GM23338 (cell line): Measurements from ENCODE around the gene KCNMA1. TPM values are rescaled to one million over a fixed set of nuclear protein-coding genes. Genes with fewer than 3 reads are reported as not detected.

Experiments used
- ATAC-seq: fragments of 200-7000 bp; cut with Tn5 transposase; 3 replicates; pipeline ENCODE4 v1.9.1; 2020
- DNase-seq: peaks from one replicate; pipeline ENCODE4 v3.0.0-alpha.2; 2015; ENCODE audit warnings: low spot score
- H2AFZ ChIP-seq: fragments of 200-600 bp; sonication (generic); 2 replicates; pipeline ENCODE4 v1.8.0; 2016; ENCODE audit warnings: antibody characterized with exemption, mild to moderate bottlenecking, moderate library complexity
- H3F3A ChIP-seq: fragments of 200-600 bp; sonication (generic); replicated peaks from 2 replicates; pipeline ENCODE4 v1.8.0; 2017; ENCODE audit warnings: antibody characterized with exemption, mixed run types, low read depth
- H3K27ac ChIP-seq: fragments of 200-600 bp; sonication (generic); 2 replicates; pipeline ENCODE4 v1.6.1; 2016; ENCODE audit warnings: low read depth
- H3K27me3 ChIP-seq: fragments of 200-600 bp; sonication (generic); 2 replicates; pipeline ENCODE4 v1.8.0; 2016; ENCODE audit warnings: mild to moderate bottlenecking, mixed run types, moderate library complexity; ENCODE audit not compliant: insufficient read depth
- H3K36me3 ChIP-seq: fragments of 200-600 bp; sonication (generic); 2 replicates; pipeline ENCODE4 v1.8.0; 2016; ENCODE audit warnings: mild to moderate bottlenecking; ENCODE audit not compliant: insufficient read depth
- H3K4me1 ChIP-seq: fragments of 200-600 bp; sonication (generic); 2 replicates; pipeline ENCODE4 v1.8.0; 2016; ENCODE audit warnings: mild to moderate bottlenecking, moderate library complexity; ENCODE audit not compliant: insufficient read depth
- H3K4me2 ChIP-seq: fragments of 200-600 bp; sonication (generic); 2 replicates; pipeline ENCODE4 v1.7.1; 2017; ENCODE audit warnings: mixed run types
- H3K4me3 ChIP-seq: fragments of 200-600 bp; sonication (generic); 2 replicates; pipeline ENCODE4 v1.6.1; 2016; ENCODE audit warnings: mixed run types
- H3K79me2 ChIP-seq: fragments of 200-600 bp; sonication (generic); replicated peaks from 2 replicates; pipeline ENCODE4 v1.8.0; 2017; ENCODE audit warnings: mild to moderate bottlenecking; ENCODE audit not compliant: insufficient read depth
- H3K9me2 ChIP-seq: fragments of 200-600 bp; sonication (generic); 2 replicates; pipeline ENCODE4 v1.8.0; 2017; ENCODE audit not compliant: insufficient read depth
- H4K20me1 ChIP-seq: fragments of 200-600 bp; sonication (generic); replicated peaks from 2 replicates; pipeline ENCODE4 v1.8.0; 2017; ENCODE audit warnings: mild to moderate bottlenecking; ENCODE audit not compliant: insufficient read depth
- H3K27ac Mint-ChIP-seq: 2 replicates; pipeline ENCODE4 v1.8.0; 2020; ENCODE audit warnings: inconsistent platforms, mild to moderate bottlenecking, moderate library complexity, mixed read lengths
- H3K27me3 Mint-ChIP-seq: 3 replicates; pipeline ENCODE4 v1.8.0; 2022; ENCODE audit warnings: low read depth, mild to moderate bottlenecking, moderate library complexity, mixed read lengths, inconsistent platforms; ENCODE audit not compliant: insufficient read depth, poor library complexity
- H3K36me3 Mint-ChIP-seq: 3 replicates; pipeline ENCODE4 v1.8.0; 2021; ENCODE audit warnings: low read depth, mild to moderate bottlenecking, inconsistent platforms, moderate library complexity, mixed read lengths
- H3K4me1 Mint-ChIP-seq: 3 replicates; pipeline ENCODE4 v1.8.0; 2020; ENCODE audit warnings: mild to moderate bottlenecking, inconsistent platforms, mixed read lengths
- H3K4me3 Mint-ChIP-seq: 3 replicates; pipeline ENCODE4 v1.8.0; 2021; ENCODE audit warnings: moderate library complexity, mild to moderate bottlenecking, inconsistent platforms, mixed read lengths
- H3K9me3 Mint-ChIP-seq: 3 replicates; pipeline ENCODE4 v1.8.0; 2020; ENCODE audit warnings: moderate library complexity, mild to moderate bottlenecking, inconsistent platforms, mixed read lengths
- CREB1 ChIP-seq: fragments of 250-450 bp; sonication (Bioruptor Pico); IDR thresholded peaks from 2 replicates; pipeline ENCODE4 v1.5.0; 2020; ENCODE audit warnings: low read depth, mild to moderate bottlenecking, moderate library complexity
- EZH2 ChIP-seq: fragments of 200-600 bp; sonication (generic); IDR thresholded peaks from one replicate; pipeline ENCODE4 v1.8.0; 2017; ENCODE audit warnings: antibody characterized with exemption, mild to moderate bottlenecking, low read depth; ENCODE audit not compliant: unreplicated experiment
- EZH2phosphoT487 ChIP-seq: fragments of 200-600 bp; sonication (generic); IDR thresholded peaks from one replicate; pipeline ENCODE4 v1.8.1; 2018; ENCODE audit warnings: antibody characterized with exemption; ENCODE audit not compliant: unreplicated experiment
- NANOG ChIP-seq: IDR thresholded peaks from 2 replicates; pipeline ENCODE4 v1.6.1; 2016; ENCODE audit warnings: antibody characterized with exemption, borderline replicate concordance
- POLR2AphosphoS5 ChIP-seq: IDR thresholded peaks from 2 replicates; pipeline ENCODE4 v1.6.1; 2016; ENCODE audit warnings: antibody characterized with exemption, low read depth
- STAT1 ChIP-seq: IDR thresholded peaks from one replicate; pipeline ENCODE4 v1.6.1; 2016; ENCODE audit warnings: antibody characterized with exemption; ENCODE audit not compliant: unreplicated experiment
- ZNF114 ChIP-seq: fragments of 250-450 bp; sonication (Bioruptor Pico); IDR thresholded peaks from 2 replicates; pipeline ENCODE4 v1.5.0; 2020; ENCODE audit warnings: mild to moderate bottlenecking, moderate library complexity
- ZNF331 ChIP-seq: fragments of 250-450 bp; sonication (Bioruptor Pico); IDR thresholded peaks from 2 replicates; pipeline ENCODE4 v1.5.0; 2020; ENCODE audit warnings: low read depth, mild to moderate bottlenecking, moderate library complexity
- polyA plus RNA-seq: library from polyadenylated mRNA; unstranded; fragments of >200 nt; fragmentation: Nextera tagmentation; extraction: Ambion mirVana; gene quantifications from 2 replicates; pipeline ENCODE4 v1.2.1, GENCODE V29; 2016
- total RNA-seq: library from RNA; depleted of rRNA; stranded (reverse); fragments of >200 nt; shearing (Covaris generic); gene quantifications from 2 replicates; pipeline ENCODE4 v1.2.3, GENCODE V29; 2014
- TF ChIP-seq, protein P1 (sequence below): fragments of 250-450 bp; sonication (Bioruptor Pico); IDR thresholded peaks from 2 replicates; pipeline ENCODE4 v1.5.0; 2020; ENCODE audit warnings: mild to moderate bottlenecking, moderate library complexity
- TF ChIP-seq, protein P2 (sequence below): IDR thresholded peaks from 2 replicates; pipeline ENCODE4 v1.6.1; 2016; ENCODE audit warnings: antibody characterized with exemption
- TF ChIP-seq, protein P3 (sequence below), 2 experiments: fragments of 200-600 bp in 1 of 2; sonication (generic) in 1 of 2; conservative IDR thresholded peaks; 2 replicates each; pipeline versions ENCODE4 v1.5.1 to v1.6.1; 2016 to 2017; ENCODE audit warnings: antibody characterized with exemption in 2 of 2, low read depth in 2 of 2, mild to moderate bottlenecking in 2 of 2, moderate library complexity in 1 of 2
- TF ChIP-seq, protein P4 (sequence below): IDR thresholded peaks from one replicate; pipeline ENCODE4 v1.6.1; 2018; ENCODE audit warnings: antibody characterized with exemption; ENCODE audit not compliant: unreplicated experiment

The KCNMA1 gene
- total and polyA plus RNA-seq, 2 experiments from 2014 or later = 8.2 to 9.0 TPM

DNA sequence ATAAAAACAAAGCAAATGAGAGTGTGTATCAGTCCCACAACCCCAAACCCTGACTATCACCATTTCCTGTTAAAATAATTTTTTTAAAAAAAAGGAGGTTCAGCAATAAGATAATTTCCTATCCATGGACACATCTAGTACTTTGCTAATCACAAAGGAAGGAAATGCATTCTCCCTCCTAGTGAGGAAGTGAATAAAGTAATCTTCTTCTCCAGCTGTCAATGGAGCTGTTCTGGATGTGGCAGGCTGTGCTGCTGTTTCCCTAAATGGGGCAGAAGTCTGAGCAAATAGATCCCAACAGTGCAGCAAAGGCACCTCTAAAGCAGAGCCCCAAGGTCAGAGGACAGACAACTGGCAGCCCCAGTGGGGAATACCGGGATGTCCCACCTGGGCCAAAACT is 540.0 kb downstream of the KCNMA1 start (continued):
- TF ChIP-seq, protein P1, sequence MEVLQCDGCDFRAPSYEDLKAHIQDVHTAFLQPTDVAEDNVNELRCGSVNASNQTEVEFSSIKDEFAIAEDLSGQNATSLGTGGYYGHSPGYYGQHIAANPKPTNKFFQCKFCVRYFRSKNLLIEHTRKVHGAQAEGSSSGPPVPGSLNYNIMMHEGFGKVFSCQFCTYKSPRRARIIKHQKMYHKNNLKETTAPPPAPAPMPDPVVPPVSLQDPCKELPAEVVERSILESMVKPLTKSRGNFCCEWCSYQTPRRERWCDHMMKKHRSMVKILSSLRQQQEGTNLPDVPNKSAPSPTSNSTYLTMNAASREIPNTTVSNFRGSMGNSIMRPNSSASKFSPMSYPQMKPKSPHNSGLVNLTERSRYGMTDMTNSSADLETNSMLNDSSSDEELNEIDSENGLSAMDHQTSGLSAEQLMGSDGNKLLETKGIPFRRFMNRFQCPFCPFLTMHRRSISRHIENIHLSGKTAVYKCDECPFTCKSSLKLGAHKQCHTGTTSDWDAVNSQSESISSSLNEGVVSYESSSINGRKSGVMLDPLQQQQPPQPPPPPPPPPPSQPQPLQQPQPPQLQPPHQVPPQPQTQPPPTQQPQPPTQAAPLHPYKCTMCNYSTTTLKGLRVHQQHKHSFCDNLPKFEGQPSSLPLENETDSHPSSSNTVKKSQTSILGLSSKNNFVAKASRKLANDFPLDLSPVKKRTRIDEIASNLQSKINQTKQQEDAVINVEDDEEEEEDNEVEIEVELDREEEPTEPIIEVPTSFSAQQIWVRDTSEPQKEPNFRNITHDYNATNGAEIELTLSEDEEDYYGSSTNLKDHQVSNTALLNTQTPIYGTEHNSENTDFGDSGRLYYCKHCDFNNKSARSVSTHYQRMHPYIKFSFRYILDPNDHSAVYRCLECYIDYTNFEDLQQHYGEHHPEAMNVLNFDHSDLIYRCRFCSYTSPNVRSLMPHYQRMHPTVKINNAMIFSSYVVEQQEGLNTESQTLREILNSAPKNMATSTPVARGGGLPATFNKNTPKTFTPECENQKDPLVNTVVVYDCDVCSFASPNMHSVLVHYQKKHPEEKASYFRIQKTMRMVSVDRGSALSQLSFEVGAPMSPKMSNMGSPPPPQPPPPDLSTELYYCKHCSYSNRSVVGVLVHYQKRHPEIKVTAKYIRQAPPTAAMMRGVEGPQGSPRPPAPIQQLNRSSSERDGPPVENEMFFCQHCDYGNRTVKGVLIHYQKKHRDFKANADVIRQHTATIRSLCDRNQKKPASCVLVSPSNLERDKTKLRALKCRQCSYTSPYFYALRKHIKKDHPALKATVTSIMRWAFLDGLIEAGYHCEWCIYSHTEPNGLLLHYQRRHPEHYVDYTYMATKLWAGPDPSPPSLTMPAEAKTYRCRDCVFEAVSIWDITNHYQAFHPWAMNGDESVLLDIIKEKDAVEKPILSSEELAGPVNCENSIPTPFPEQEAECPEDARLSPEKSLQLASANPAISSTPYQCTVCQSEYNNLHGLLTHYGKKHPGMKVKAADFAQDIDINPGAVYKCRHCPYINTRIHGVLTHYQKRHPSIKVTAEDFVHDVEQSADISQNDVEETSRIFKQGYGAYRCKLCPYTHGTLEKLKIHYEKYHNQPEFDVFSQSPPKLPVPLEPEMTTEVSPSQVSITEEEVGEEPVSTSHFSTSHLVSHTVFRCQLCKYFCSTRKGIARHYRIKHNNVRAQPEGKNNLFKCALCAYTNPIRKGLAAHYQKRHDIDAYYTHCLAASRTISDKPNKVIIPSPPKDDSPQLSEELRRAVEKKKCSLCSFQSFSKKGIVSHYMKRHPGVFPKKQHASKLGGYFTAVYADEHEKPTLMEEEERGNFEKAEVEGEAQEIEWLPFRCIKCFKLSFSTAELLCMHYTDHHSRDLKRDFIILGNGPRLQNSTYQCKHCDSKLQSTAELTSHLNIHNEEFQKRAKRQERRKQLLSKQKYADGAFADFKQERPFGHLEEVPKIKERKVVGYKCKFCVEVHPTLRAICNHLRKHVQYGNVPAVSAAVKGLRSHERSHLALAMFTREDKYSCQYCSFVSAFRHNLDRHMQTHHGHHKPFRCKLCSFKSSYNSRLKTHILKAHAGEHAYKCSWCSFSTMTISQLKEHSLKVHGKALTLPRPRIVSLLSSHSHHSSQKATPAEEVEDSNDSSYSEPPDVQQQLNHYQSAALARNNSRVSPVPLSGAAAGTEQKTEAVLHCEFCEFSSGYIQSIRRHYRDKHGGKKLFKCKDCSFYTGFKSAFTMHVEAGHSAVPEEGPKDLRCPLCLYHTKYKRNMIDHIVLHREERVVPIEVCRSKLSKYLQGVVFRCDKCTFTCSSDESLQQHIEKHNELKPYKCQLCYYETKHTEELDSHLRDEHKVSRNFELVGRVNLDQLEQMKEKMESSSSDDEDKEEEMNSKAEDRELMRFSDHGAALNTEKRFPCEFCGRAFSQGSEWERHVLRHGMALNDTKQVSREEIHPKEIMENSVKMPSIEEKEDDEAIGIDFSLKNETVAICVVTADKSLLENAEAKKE = no peak
- no peak for TF ChIP-seq CREB1 (CRISPR knock-in tag)
- TF ChIP-seq EZH2phosphoT487 = no peak
- no peak for TF ChIP-seq NANOG
- TF ChIP-seq ZNF114 (CRISPR knock-in tag) = no peak

DNA sequence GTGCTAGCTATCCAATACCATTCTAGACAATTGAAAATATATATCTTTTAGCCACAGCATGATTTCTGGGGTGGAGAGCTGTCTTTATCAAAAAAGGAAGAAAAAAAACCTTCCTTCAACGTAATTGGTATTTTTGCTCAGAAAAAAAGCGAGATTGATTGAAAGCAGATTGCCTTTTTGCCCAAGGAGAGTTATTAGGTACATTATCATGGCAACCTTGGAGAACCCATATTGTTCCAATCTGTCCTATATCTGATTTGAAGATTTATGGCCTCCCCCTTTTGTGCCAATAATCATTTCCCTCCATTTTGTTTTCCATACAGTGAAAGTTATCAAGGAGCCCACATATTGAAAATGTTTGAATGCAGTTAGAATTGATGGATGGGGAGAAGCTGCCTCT is 544.5 kb downstream of the KCNMA1 start:
- H3K4me2 ChIP-seq = no peak overlapping the region
- H3K27me3 ChIP-seq = no peaks in the 10 kb centered on the region
- H3K27ac Mint-ChIP-seq = no peak overlapping the region
- no peaks in the 10 kb centered on the region for H4K20me1 ChIP-seq
- no peaks in the 10 kb centered on the region for H3K36me3 ChIP-seq
- ATAC-seq (no peak), DNase-seq (no peak)
- no peak overlapping the region for H3K4me3 Mint-ChIP-seq
- TF ChIP-seq ZNF331 (CRISPR knock-in tag) (no peak), CREB1 (CRISPR knock-in tag) (no peak), STAT1 (no peak), POLR2AphosphoS5 (no peak), EZH2 (no peak), EZH2phosphoT487 (no peak)
- TF ChIP-seq, protein P2, sequence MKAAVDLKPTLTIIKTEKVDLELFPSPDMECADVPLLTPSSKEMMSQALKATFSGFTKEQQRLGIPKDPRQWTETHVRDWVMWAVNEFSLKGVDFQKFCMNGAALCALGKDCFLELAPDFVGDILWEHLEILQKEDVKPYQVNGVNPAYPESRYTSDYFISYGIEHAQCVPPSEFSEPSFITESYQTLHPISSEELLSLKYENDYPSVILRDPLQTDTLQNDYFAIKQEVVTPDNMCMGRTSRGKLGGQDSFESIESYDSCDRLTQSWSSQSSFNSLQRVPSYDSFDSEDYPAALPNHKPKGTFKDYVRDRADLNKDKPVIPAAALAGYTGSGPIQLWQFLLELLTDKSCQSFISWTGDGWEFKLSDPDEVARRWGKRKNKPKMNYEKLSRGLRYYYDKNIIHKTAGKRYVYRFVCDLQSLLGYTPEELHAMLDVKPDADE = no peak
- TF ChIP-seq, protein P3, sequence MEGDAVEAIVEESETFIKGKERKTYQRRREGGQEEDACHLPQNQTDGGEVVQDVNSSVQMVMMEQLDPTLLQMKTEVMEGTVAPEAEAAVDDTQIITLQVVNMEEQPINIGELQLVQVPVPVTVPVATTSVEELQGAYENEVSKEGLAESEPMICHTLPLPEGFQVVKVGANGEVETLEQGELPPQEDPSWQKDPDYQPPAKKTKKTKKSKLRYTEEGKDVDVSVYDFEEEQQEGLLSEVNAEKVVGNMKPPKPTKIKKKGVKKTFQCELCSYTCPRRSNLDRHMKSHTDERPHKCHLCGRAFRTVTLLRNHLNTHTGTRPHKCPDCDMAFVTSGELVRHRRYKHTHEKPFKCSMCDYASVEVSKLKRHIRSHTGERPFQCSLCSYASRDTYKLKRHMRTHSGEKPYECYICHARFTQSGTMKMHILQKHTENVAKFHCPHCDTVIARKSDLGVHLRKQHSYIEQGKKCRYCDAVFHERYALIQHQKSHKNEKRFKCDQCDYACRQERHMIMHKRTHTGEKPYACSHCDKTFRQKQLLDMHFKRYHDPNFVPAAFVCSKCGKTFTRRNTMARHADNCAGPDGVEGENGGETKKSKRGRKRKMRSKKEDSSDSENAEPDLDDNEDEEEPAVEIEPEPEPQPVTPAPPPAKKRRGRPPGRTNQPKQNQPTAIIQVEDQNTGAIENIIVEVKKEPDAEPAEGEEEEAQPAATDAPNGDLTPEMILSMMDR (conservative IDR thresholded peaks at IDR 0.05; ENCODE audit: low read depth in 2 of 2) = no peak
- TF ChIP-seq, protein P4, sequence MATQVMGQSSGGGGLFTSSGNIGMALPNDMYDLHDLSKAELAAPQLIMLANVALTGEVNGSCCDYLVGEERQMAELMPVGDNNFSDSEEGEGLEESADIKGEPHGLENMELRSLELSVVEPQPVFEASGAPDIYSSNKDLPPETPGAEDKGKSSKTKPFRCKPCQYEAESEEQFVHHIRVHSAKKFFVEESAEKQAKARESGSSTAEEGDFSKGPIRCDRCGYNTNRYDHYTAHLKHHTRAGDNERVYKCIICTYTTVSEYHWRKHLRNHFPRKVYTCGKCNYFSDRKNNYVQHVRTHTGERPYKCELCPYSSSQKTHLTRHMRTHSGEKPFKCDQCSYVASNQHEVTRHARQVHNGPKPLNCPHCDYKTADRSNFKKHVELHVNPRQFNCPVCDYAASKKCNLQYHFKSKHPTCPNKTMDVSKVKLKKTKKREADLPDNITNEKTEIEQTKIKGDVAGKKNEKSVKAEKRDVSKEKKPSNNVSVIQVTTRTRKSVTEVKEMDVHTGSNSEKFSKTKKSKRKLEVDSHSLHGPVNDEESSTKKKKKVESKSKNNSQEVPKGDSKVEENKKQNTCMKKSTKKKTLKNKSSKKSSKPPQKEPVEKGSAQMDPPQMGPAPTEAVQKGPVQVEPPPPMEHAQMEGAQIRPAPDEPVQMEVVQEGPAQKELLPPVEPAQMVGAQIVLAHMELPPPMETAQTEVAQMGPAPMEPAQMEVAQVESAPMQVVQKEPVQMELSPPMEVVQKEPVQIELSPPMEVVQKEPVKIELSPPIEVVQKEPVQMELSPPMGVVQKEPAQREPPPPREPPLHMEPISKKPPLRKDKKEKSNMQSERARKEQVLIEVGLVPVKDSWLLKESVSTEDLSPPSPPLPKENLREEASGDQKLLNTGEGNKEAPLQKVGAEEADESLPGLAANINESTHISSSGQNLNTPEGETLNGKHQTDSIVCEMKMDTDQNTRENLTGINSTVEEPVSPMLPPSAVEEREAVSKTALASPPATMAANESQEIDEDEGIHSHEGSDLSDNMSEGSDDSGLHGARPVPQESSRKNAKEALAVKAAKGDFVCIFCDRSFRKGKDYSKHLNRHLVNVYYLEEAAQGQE = no peak
- H2AFZ ChIP-seq = no peak overlapping the region
- H3K27me3 Mint-ChIP-seq = no peaks in the 10 kb centered on the region
- no peak overlapping the region for H3K27ac ChIP-seq
- no peaks in the 10 kb centered on the region for H3K4me1 ChIP-seq
- no peaks in the 10 kb centered on the region for H3K36me3 Mint-ChIP-seq
- H3K9me2 ChIP-seq = 0 out of 2 replicates have a peak, but pooled peaks cover 4% of the 10 kb centered on the region
- H3K4me1 Mint-ChIP-seq = no peaks in the 10 kb centered on the region
- no peaks in the 10 kb centered on the region for H3F3A ChIP-seq
- no peaks in the 10 kb centered on the region for H3K79me2 ChIP-seq
- H3K4me3 ChIP-seq = no peak overlapping the region
- H3K9me3 Mint-ChIP-seq = no peaks in the 10 kb centered on the region
